ENCODE measurements around the gene LRRIQ4.

DNA sequence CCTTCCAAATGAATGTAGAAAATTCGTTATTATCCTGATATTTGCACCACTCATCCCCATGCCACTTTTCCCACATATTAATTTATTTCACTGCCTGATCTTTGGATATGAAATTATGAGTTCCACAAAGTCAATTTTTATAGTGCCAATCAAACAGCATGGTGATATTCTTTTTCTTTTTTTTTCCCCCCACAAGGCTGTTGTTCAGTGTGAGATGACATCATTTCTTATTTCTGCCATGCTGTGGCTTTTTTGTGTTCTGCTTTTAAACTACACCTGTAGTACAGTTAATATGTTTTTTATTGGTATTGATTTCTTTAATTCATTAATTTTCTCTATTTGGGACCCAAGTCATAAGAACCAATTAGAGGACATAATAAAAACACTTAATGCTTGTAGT lies 24.9 kb upstream of the LRRIQ4 start:
- TF ChIP-seq, protein P1, sequence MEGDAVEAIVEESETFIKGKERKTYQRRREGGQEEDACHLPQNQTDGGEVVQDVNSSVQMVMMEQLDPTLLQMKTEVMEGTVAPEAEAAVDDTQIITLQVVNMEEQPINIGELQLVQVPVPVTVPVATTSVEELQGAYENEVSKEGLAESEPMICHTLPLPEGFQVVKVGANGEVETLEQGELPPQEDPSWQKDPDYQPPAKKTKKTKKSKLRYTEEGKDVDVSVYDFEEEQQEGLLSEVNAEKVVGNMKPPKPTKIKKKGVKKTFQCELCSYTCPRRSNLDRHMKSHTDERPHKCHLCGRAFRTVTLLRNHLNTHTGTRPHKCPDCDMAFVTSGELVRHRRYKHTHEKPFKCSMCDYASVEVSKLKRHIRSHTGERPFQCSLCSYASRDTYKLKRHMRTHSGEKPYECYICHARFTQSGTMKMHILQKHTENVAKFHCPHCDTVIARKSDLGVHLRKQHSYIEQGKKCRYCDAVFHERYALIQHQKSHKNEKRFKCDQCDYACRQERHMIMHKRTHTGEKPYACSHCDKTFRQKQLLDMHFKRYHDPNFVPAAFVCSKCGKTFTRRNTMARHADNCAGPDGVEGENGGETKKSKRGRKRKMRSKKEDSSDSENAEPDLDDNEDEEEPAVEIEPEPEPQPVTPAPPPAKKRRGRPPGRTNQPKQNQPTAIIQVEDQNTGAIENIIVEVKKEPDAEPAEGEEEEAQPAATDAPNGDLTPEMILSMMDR (conservative IDR thresholded peaks at IDR 0.05; ENCODE audit: low read length), result no peak
- no peak for TF ChIP-seq EZH2phosphoT487 (IDR thresholded peaks at IDR 0.05; ENCODE audit: borderline replicate concordance)

All from Loucy (cell line).